ENCODE results near the gene CCDC183. TPM values are rescaled to one million over a fixed set of nuclear protein-coding genes. Genes with fewer than 3 reads are reported as not detected.
"Not testable (repeated sequence)": the region's sequence is repeated elsewhere in the genome, so short reads cannot be mapped to it uniquely, and the experiment has no call there.

The CCDC183 gene
- total and polyA plus RNA-seq, 4 donors = 0.45 to 0.58 (median 0.48) TPM

DNA sequence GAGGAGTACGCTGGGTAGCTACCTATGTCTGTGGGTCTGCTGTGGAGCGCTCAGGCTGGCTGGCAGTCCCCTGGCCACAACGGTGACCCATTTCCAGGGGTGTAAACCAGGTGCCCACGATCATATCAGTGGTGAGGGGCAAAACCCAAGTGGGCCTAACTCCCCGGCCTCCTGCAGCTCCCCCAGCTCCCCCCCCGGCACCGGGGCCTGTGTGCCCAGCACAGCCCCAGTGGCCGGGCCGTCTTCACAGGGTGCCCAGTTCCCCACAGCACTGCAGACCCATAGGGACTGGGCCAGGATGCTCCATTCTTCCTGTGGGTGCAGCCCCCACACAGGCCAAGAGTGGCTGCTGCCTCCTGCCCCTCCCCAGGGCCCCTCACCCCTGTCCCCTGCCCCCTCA, 37.1 kb upstream of the CCDC183 start:
- Histone ChIP-seq H3K4me1 (ENCODE audit: control insufficient read depth in 1 of 2, insufficient read depth in 2 of 2, low read length in 2 of 2) (no peaks in the 10 kb centered on the region), H3K4me3 (ENCODE audit: low read length in 2 of 2) (no peak overlapping the region), H3K36me3 (ENCODE audit: control insufficient read depth in 1 of 2, insufficient read depth in 2 of 2, low read length in 1 of 2) (no peaks in the 10 kb centered on the region), H3K27ac (ENCODE audit: low read depth in 1 of 2, low read length in 2 of 2) (no peak overlapping the region), H3K27me3 (ENCODE audit: control insufficient read depth in 1 of 2, insufficient read depth in 2 of 2, low read length in 1 of 2) (no peaks in the 10 kb centered on the region), H3K9me3 (ENCODE audit: control insufficient read depth, low read length) (no peaks in the 10 kb centered on the region)
- intact Hi-C loops (cut with DNase I) = no loop called here
- peak; percentile 41 to 42 for DNase-seq
- ATAC-seq (ENCODE audit: low FRiP score) = no peak
- 80 to 85% methylated on average over 9 of the region's 9 CpGs for WGBS, 2 donors

DNA sequence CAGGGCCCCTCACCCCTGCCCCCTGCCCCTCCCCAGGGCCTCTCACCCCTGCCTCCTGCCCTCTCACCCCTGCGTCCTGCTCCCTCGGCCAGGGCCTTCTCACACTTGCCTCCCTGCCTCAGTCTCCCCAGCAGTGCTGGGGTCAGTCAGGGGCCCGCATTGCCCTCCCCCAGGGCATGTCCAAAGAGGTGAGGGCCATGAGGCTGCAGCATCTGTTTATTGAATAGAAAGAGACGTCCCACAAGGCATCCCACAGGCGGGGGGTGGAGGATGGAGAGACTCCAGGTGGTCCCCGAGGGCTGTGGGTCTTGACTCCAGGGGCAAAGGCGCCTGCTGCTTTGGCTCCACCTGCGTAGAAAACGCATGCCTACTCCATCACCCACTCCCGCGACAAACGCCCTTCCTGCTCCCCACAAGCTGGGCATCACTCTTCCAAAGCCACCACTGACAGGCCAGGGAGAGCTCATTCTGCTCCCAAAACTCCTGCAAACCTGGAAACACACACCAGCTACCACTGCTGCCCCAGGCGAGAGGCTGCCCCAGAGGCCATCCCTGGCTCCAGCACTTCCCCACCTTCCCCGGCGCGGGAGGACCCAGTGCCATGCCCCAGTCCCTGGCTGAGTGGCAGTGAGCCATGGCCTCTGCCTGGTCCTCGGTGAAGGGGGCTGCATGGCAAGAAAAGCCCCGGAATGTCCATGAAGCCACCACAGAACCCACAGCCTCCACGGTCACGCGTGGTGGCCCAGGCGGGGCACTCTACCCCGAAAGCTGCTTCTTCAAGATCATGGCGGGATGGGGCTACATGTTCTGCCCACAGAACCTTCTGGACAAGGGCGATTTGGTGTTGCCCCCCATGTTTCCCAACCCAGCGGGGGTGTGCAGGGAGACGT, 36.5 kb upstream of the CCDC183 start:
- no peaks in the 10 kb centered on the region for H3K36me3 ChIP-seq (ENCODE audit: control insufficient read depth in 1 of 2, insufficient read depth in 2 of 2, low read length in 1 of 2)
- no peaks in the 10 kb centered on the region for H3K9me3 ChIP-seq (ENCODE audit: control insufficient read depth, low read length)
- H3K4me1 ChIP-seq (ENCODE audit: control insufficient read depth in 1 of 2, insufficient read depth in 2 of 2, low read length in 2 of 2) = no peaks in the 10 kb centered on the region
- no peak overlapping the region for H3K27ac ChIP-seq (ENCODE audit: low read depth in 1 of 2, low read length in 2 of 2)
- no peak overlapping the region for H3K4me3 ChIP-seq (ENCODE audit: low read length in 2 of 2)
- H3K27me3 ChIP-seq (ENCODE audit: control insufficient read depth in 1 of 2, insufficient read depth in 2 of 2, low read length in 1 of 2) = no peaks in the 10 kb centered on the region
- DNase-seq (peak; percentile 40 to 61), ATAC-seq (ENCODE audit: low FRiP score) (no peak)
- 84 to 87% methylated on average over 25 to 27 of the region's 27 CpGs for WGBS, 2 donors
- intact Hi-C loops (cut with DNase I) = no loop called here

DNA sequence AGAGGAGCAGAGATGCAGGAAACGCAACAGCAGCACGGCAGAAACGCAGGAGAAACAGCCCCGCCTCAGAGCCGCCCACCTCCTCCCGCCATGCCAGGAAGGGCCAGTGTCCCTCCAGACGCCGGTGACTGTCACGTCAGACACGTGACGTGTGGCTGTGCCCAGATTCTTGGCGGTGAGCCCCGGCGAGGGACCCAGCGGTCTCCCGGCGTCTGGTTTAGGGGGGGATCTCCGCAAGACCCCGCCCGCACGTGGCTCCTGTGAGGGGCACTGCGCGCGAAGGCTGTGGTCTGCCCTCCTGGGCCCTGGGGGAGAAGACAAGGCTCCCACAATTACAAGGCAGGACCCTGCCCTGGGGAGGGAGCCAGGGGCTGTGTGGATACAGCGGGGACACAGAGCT, 35.7 kb upstream of the CCDC183 start:
- H3K36me3 ChIP-seq (ENCODE audit: control insufficient read depth in 1 of 2, insufficient read depth in 2 of 2, low read length in 1 of 2) = no peaks in the 10 kb centered on the region
- intact Hi-C loops (cut with DNase I) = no loop called here
- no peak for ATAC-seq (ENCODE audit: low FRiP score)
- H3K9me3 ChIP-seq (ENCODE audit: control insufficient read depth, low read length) = no peaks in the 10 kb centered on the region
- peak; percentile 29 to 77 for DNase-seq
- H3K27ac ChIP-seq (ENCODE audit: low read depth in 1 of 2, low read length in 2 of 2) = no peak overlapping the region
- H3K4me1 ChIP-seq (ENCODE audit: control insufficient read depth in 1 of 2, insufficient read depth in 2 of 2, low read length in 2 of 2) = no peaks in the 10 kb centered on the region
- WGBS, 2 donors = 67% methylated on average over 25 of the region's 25 CpGs
- H3K27me3 ChIP-seq (ENCODE audit: control insufficient read depth in 1 of 2, insufficient read depth in 2 of 2, low read length in 1 of 2) = no peaks in the 10 kb centered on the region
- H3K4me3 ChIP-seq (ENCODE audit: low read length in 2 of 2) = no peak overlapping the region

DNA sequence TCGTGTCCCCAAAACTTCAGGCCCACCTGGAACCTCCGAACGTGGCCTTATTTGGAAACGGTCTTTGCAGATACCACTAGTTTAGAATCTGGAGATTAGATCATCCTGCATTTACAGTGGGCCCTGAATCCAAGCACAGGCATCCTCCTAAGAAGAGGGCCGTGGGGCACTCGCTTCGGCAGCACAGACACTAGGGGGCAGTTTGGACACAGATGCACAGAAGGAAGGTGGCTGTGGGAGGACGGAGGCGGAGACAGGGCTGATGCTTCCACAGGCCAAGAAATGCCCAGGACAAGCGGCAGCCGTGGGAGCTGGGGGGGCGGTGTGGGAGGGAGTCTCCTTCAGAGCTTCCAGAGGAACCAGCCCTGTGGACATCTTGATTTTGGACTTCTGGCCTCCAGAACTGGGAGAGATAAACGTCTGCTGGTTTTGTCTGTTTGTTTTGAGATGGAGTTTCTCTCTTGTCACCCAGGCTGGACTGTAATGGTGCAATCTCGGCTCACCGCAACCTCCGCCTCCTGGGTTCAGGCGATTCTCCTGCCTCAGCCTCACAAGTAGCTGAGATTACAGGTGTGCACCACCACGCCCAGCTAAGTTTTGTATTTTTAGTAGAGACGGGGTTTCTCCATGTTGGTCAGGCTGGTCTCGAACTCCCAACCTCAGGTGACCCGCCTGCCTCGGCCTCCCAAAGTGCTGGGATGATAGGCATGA, 35.1 kb upstream of the CCDC183 start:
- H3K27me3 ChIP-seq (ENCODE audit: control insufficient read depth in 1 of 2, insufficient read depth in 2 of 2, low read length in 1 of 2); H3K27ac ChIP-seq (ENCODE audit: low read depth in 1 of 2, low read length in 2 of 2); H3K4me3 ChIP-seq (ENCODE audit: low read length in 2 of 2); intact Hi-C loops (cut with DNase I); ATAC-seq (ENCODE audit: low FRiP score); H3K9me3 ChIP-seq (ENCODE audit: control insufficient read depth, low read length); H3K36me3 ChIP-seq (ENCODE audit: control insufficient read depth in 1 of 2, insufficient read depth in 2 of 2, low read length in 1 of 2); H3K4me1 ChIP-seq (ENCODE audit: control insufficient read depth in 1 of 2, insufficient read depth in 2 of 2, low read length in 2 of 2): not testable (repeated sequence)
- DNase-seq = peak; percentile 66 to 82
- WGBS, 2 donors = 41 to 43% methylated on average over 22 of the region's 22 CpGs

DNA sequence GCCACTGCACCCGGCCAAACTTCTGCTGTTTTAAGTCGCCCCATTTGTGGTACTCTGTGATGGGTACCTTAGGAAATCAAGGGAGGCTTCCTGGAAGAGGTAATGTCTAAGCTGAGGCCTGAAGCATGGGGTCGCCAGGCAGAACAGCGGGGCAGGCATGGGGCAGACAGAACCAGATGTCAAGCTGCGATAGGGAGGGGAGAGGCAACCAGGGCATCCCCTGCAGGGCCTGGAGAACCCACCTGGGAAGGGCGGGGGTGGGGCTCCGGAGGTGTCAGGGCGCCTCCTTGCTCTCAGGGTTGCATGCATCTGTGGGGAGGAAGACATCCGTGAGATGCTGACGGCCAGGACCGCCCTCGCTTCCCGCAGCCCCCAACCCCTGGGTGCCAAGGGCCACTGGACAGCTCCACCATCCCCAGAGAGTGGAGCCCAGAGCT, 34.6 kb upstream of the CCDC183 start:
- Histone ChIP-seq H3K27me3 (ENCODE audit: control insufficient read depth in 1 of 2, insufficient read depth in 2 of 2, low read length in 1 of 2) (no peaks in the 10 kb centered on the region), H3K36me3 (ENCODE audit: control insufficient read depth in 1 of 2, insufficient read depth in 2 of 2, low read length in 1 of 2) (no peaks in the 10 kb centered on the region), H3K9me3 (ENCODE audit: control insufficient read depth, low read length) (no peaks in the 10 kb centered on the region), H3K4me1 (ENCODE audit: control insufficient read depth in 1 of 2, insufficient read depth in 2 of 2, low read length in 2 of 2) (no peaks in the 10 kb centered on the region), H3K27ac (ENCODE audit: low read depth in 1 of 2, low read length in 2 of 2) (no peak overlapping the region), H3K4me3 (ENCODE audit: low read length in 2 of 2) (no peak overlapping the region)
- 81 to 88% methylated on average over 11 to 13 of the region's 13 CpGs for WGBS, 2 donors
- ATAC-seq (ENCODE audit: low FRiP score) (no peak), DNase-seq (peak; percentile 26 to 34)
- intact Hi-C loops (cut with DNase I) = no loop called here

DNA sequence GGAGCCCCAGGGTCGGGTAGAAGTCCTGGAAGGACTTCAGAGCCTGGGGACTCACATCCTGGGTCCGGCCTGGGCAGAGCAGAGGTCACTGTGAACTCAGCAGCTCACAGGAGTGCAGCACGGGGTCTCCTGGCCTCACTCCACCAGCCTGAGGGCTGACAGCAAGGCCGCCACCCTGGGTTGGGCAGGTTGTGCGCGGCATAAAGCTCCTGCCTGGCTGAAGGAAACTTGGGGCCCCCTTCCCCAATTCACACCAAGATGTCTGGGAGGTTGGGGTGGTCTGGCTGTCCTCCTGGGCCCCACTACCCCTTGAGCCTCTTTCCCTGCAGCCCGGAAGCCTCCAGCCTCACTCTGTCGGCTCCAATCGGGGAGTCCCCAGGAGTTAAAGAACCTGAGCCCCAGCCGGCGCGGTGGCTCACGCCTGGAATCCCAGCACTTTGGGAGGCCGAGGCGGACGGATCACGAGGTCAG, 33.9 kb upstream of the CCDC183 start:
- ATAC-seq (ENCODE audit: low FRiP score) = no peak
- WGBS, 2 donors = 80 to 82% methylated on average over 17 of the region's 17 CpGs
- Histone ChIP-seq H3K27me3 (ENCODE audit: control insufficient read depth in 1 of 2, insufficient read depth in 2 of 2, low read length in 1 of 2) (no peaks in the 10 kb centered on the region), H3K9me3 (ENCODE audit: control insufficient read depth, low read length) (no peaks in the 10 kb centered on the region), H3K4me1 (ENCODE audit: control insufficient read depth in 1 of 2, insufficient read depth in 2 of 2, low read length in 2 of 2) (no peaks in the 10 kb centered on the region), H3K27ac (ENCODE audit: low read depth in 1 of 2, low read length in 2 of 2) (no peak overlapping the region), H3K36me3 (ENCODE audit: control insufficient read depth in 1 of 2, insufficient read depth in 2 of 2, low read length in 1 of 2) (no peaks in the 10 kb centered on the region), H3K4me3 (ENCODE audit: low read length in 2 of 2) (no peak overlapping the region)
- intact Hi-C loops (cut with DNase I) = no loop called here
- DNase-seq = peak; percentile 37 to 43

DNA sequence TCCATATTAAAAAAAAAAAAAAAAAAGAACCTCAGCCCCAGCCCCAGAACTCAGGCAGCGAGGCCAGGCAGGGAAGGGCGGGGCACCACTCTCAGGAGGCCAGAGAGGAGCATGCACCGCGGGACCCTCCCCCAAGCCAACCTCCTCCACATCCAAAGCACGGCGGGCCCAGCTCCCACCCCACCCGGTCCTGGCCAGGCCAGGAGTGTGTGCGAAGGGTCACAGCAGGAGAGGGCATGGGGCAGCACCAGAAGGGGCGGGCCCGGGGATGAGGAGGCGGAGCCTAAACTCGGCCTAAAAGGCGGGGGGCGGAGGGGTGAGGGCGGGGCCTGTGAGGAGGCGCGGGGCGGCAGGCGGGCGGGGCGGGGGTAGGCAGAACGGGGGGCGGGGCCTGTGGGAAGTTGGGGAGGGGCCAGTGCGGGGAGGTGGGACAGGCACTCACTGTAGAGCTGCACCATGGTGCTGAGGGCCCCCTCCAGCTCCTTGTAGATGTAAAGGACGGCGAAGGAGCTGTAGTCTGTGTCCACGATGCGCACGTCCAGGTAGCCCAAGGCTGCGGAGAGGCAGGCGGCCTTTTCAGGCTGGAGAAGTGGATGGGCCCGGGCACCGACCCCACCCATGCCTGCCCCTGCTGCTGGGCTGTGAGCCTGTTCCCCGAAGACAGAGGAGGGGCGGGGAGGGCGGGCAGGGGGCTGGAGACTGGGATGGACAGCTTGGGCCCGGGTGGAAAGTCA, 33.1 kb upstream of the CCDC183 start:
- Histone ChIP-seq H3K9me3 (ENCODE audit: control insufficient read depth, low read length) (no peaks in the 10 kb centered on the region), H3K27me3 (ENCODE audit: control insufficient read depth in 1 of 2, insufficient read depth in 2 of 2, low read length in 1 of 2) (no peaks in the 10 kb centered on the region), H3K36me3 (ENCODE audit: control insufficient read depth in 1 of 2, insufficient read depth in 2 of 2, low read length in 1 of 2) (no peaks in the 10 kb centered on the region), H3K27ac (ENCODE audit: low read depth in 1 of 2, low read length in 2 of 2) (no peak overlapping the region), H3K4me3 (ENCODE audit: low read length in 2 of 2) (no peak overlapping the region), H3K4me1 (ENCODE audit: control insufficient read depth in 1 of 2, insufficient read depth in 2 of 2, low read length in 2 of 2) (no peaks in the 10 kb centered on the region)
- intact Hi-C loops (cut with DNase I) = no loop called here
- ATAC-seq (ENCODE audit: low FRiP score) (peak; percentile 33), DNase-seq (peak; percentile 43 to 84)
- 14 to 18% methylated on average over 37 of the region's 37 CpGs for WGBS, 2 donors

DNA sequence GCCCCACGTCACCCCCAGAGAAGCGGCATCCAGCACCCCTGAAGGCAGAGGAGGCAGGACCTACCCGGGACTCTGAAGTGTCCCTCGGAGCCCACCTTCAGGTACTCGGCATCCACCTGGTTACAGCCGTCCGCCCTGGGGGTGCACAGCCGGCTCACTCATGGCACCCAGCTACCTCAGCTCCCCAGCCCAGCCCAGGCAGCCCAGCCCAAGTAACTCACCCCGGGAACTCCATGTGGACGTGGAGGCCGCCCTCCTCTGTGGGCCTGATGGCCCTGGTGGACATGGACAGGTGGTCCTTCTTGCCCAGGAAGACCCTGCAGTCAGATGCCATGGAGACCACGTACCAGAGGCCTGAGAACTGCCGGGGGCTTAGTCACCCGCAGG, 32.5 kb upstream of the CCDC183 start:
- Histone ChIP-seq H3K9me3 (ENCODE audit: control insufficient read depth, low read length) (no peaks in the 10 kb centered on the region), H3K27ac (ENCODE audit: low read depth in 1 of 2, low read length in 2 of 2) (no peak overlapping the region), H3K36me3 (ENCODE audit: control insufficient read depth in 1 of 2, insufficient read depth in 2 of 2, low read length in 1 of 2) (no peaks in the 10 kb centered on the region), H3K4me1 (ENCODE audit: control insufficient read depth in 1 of 2, insufficient read depth in 2 of 2, low read length in 2 of 2) (no peaks in the 10 kb centered on the region), H3K4me3 (ENCODE audit: low read length in 2 of 2) (no peak overlapping the region), H3K27me3 (ENCODE audit: control insufficient read depth in 1 of 2, insufficient read depth in 2 of 2, low read length in 1 of 2) (no peaks in the 10 kb centered on the region)
- 84 to 86% methylated on average over 14 of the region's 14 CpGs for WGBS, 2 donors
- DNase-seq (peak in 1 of 2 donors; percentile 70), ATAC-seq (ENCODE audit: low FRiP score) (no peak)
- intact Hi-C loops (cut with DNase I) = no loop called here

Data from aorta (tissue), 5 donors.